OCI-LY7 (cell line): ENCODE measurements around the gene CNGA1.

Experiments used
- CTCF ChIP-seq: fragments of 200-600 bp; sonication (generic); conservative IDR thresholded peaks from 2 replicates; pipeline ENCODE4 v1.5.1; 2014; ENCODE audit warnings: mild to moderate bottlenecking, antibody characterized with exemption, low read length, moderate library complexity, mixed read lengths
- EZH2phosphoT487 ChIP-seq: fragments of 200-600 bp; sonication (generic); IDR thresholded peaks from 2 replicates; pipeline ENCODE4 v1.6.1; 2018; ENCODE audit warnings: low read depth, borderline replicate concordance, mild to moderate bottlenecking, mixed run types, antibody characterized with exemption, low read length, moderate library complexity, mixed read lengths

GRCh38 chr4:48051078-48051477 is 34.6 kb upstream of the CNGA1 start:
- TF ChIP-seq CTCF (no peak), EZH2phosphoT487 (no peak)
